Tibial artery (tissue), 4 donors: ENCODE data around the gene POLE.

ENCODE experiments used
- DNase-seq, 2 donors: peaks; one replicate each; pipeline ENCODE4 v3.0.0-alpha.2; 2019
- H3K27ac ChIP-seq, 2 donors: fragments of 200-600 bp; sonication (generic) in 1 of 2; 1 replicate in 1 of 2; 2 replicates in 1 of 2; pipeline ENCODE4 v1.5.1; 2018 to 2019; ENCODE audit warnings: mild to moderate bottlenecking in 1 of 2
- H3K27me3 ChIP-seq, 2 donors: fragments of 200-600 bp; sonication (generic) in 1 of 2; one replicate each; pipeline versions ENCODE4 v1.5.1 to v1.6.0; 2016 to 2019
- H3K36me3 ChIP-seq, 3 donors: fragments of 200-600 bp; sonication (generic) in 2 of 3; one replicate each; pipeline ENCODE4 v1.5.1; 2016 to 2019; ENCODE audit warnings: mild to moderate bottlenecking in 2 of 3
- H3K4me1 ChIP-seq, 4 donors: fragments of 200-600 bp; sonication (generic) in 2 of 4; 1 replicate in 3 of 4; 2 replicates in 1 of 4; pipeline ENCODE4 v1.5.1; 2016 to 2019
- H3K4me3 ChIP-seq, 2 donors: fragments of 200-600 bp; sonication (generic) in 1 of 2; 1 replicate in 1 of 2; 2 replicates in 1 of 2; pipeline ENCODE4 v1.5.1; 2018 to 2019; ENCODE audit warnings: mild to moderate bottlenecking in 2 of 2
- H3K9me3 ChIP-seq, 3 donors: fragments of 200-600 bp; sonication (generic) in 1 of 3; one replicate each; pipeline ENCODE4 v1.5.1; 2016 to 2019
- intact Hi-C: fragments of 100-400 bp; cut with DNase I; formaldehyde crosslinking; loops from one replicate; pipeline ENCODE4 v1.15.0; 2023; ENCODE audit warnings: low total_unique reads
- TF ChIP-seq, protein P1 (sequence below), 2 experiments: fragments of 200-600 bp in 1 of 2; fragments of 450-650 bp in 1 of 2; IDR thresholded peaks; one replicate each; pipeline ENCODE4 v1.5.1; 2017 to 2019; ENCODE audit warnings: antibody characterized with exemption in 2 of 2, mild to moderate bottlenecking in 1 of 2, moderate library complexity in 1 of 2

POLE gene

DNA sequence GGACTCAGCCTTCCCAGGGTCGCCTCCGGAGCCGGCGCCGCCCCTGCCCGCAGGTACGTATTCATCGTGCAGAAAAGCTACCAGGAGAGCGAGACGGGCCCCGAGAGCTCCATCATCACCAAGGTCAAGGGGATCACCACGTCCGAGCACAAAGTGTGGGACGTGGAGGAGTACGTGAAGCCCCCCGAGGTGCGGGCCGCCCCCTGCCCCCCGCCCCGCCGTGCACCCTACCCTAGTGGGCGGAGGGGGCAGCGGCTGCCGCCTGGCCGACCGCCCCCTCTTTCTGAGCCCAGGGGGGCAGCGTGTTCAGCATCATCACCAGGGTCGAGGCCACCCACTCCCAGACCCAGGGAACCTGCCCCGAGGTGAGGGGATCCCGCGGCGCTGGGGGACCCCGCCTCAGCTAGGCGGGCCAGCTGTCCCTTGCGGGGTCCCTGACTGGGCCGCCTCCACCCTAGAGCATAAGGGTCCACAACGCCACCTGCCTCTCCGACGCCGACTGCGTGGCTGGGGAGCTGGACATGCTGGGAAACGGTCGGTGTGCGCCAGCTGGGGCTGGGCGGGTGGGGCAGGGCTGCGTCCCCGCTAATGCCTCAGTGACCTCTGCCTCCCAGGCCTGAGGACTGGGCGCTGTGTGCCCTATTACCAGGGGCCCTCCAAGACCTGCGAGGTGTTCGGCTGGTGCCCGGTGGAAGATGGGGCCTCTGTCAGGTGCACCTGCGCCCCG is 67.6 kb downstream of the POLE start:
- DNase-seq, result no peak
- Histone ChIP-seq H3K9me3 (peaks cover 0 to 19% (median 14%) of the 10 kb centered on the region in 3 donors), H3K4me3 (no peak overlapping the region), H3K27ac (no peak overlapping the region), H3K4me1 (peaks cover 0 to 31% (median 12%) of the 10 kb centered on the region in 4 donors), H3K27me3 (peaks cover 14 to 63% of the 10 kb centered on the region in 2 donors), H3K36me3 (peaks cover 0 to 16% (median 10%) of the 10 kb centered on the region in 3 donors)
- TF ChIP-seq, protein P1, sequence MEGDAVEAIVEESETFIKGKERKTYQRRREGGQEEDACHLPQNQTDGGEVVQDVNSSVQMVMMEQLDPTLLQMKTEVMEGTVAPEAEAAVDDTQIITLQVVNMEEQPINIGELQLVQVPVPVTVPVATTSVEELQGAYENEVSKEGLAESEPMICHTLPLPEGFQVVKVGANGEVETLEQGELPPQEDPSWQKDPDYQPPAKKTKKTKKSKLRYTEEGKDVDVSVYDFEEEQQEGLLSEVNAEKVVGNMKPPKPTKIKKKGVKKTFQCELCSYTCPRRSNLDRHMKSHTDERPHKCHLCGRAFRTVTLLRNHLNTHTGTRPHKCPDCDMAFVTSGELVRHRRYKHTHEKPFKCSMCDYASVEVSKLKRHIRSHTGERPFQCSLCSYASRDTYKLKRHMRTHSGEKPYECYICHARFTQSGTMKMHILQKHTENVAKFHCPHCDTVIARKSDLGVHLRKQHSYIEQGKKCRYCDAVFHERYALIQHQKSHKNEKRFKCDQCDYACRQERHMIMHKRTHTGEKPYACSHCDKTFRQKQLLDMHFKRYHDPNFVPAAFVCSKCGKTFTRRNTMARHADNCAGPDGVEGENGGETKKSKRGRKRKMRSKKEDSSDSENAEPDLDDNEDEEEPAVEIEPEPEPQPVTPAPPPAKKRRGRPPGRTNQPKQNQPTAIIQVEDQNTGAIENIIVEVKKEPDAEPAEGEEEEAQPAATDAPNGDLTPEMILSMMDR (IDR thresholded peaks at IDR 0.05), result no peak
- intact Hi-C loops, result no loop called here

DNA sequence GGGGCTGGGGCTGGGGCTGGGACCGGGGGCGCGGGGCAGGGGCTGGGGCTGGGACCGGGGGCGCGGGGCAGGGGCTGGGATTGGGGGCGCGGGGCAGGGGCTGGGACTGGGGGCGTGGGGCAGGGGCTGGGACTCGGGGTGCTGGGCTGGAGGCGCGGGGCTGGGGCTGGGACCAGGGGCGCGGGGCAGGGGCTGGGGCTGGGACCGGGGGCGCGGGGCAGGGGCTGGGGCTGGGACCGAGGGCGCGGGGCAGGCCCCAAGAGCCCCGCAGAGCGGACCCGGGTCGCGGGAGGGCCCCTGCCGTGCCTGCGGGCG is 68.1 kb downstream of the POLE start:
- H3K9me3 ChIP-seq, result peaks cover 0 to 19% (median 14%) of the 10 kb centered on the region in 3 donors
- no peak for DNase-seq
- peaks cover 14 to 63% of the 10 kb centered on the region in 2 donors for H3K27me3 ChIP-seq
- H3K36me3 ChIP-seq, result peaks cover 0 to 11% (median 4%) of the 10 kb centered on the region in 3 donors
- H3K27ac ChIP-seq, result no peak overlapping the region
- H3K4me1 ChIP-seq, result peaks cover 0 to 31% (median 12%) of the 10 kb centered on the region in 4 donors
- no peak overlapping the region for H3K4me3 ChIP-seq
- TF ChIP-seq, protein P1 (IDR thresholded peaks at IDR 0.05), result no peak
- intact Hi-C loops, result no loop called here

DNA sequence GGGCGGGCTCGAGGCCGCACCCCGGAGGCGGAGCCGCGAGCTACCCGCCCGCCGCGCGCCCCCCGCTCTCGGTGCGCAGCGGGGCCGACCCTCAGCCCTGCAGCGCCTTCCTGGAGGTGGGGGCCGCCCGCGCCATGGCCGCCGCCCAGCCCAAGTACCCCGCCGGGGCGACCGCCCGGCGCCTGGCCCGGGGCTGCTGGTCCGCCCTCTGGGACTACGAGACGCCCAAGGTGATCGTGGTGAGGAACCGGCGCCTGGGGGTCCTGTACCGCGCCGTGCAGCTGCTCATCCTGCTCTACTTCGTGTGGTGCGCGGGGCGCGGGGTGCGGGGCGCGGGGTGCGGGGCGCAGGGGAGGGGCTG is 68.5 kb downstream of the POLE start, which contains the start of gene P2RX2:
P2RX2 (plus strand) TSS at position 94 of the 361 bp plus-strand sequence; CDS start at position 135, 41 bp downstream.
- peaks cover 0 to 31% (median 12%) of the 10 kb centered on the region in 4 donors for H3K4me1 ChIP-seq
- peaks cover 0 to 19% (median 14%) of the 10 kb centered on the region in 3 donors for H3K9me3 ChIP-seq
- no peak within 1 kb of the TSS for H3K27ac ChIP-seq
- H3K36me3 ChIP-seq, result peaks cover 0 to 9% (median under 1%) of the 10 kb centered on the region in 3 donors
- peaks cover 14 to 63% of the 10 kb centered on the region in 2 donors for H3K27me3 ChIP-seq
- TF ChIP-seq, protein P1 (IDR thresholded peaks at IDR 0.05), result no peak
- H3K4me3 ChIP-seq, result no peak within 1 kb of the TSS
- DNase-seq, result no peak
- intact Hi-C loops, result no loop called here

DNA sequence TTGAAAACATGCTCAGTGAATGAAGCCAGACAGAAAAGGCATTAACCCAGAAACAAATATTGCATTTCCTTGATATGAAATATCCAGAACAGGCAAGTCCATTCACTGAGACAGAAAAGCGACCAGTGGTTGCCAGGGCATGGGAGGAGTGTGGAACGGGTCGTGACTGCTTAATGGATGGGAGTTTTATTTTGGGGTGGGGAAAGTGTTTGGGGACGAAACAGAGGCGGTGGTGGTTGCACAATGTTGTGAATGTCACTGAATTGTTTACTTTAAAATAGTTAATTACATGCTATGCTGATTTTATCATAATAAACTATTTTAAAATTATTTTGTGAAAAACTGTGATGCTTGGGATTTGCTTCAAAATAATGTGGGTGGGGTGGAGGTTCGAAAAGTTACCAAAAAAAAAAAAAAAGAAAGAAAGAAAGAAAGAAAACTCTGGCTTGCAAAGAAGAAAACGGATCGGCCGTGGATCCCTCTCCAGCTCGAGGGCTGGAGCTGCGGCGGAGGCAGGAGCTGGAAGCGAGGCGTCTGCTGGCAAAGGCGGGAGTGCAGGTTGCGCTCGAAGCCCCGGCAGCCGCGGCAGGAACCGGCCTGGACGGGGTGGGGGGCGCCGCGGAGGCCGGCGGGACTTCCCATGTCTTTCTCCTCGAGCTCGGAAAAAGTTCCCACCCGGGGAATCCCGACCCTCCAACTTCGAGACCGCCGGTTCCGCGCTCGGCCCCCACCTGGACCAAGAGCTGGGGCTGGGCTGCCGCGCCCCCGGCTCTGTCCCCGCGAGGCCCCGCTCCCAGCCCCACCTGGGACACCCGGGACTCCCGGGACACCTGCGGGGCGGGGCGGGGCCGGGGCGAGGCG is 69.1 kb downstream of the POLE start:
- Histone ChIP-seq H3K27me3 (peaks cover 14 to 63% of the 10 kb centered on the region in 2 donors), H3K4me1 (peaks cover 0 to 28% (median 12%) of the 10 kb centered on the region in 4 donors), H3K36me3 (peaks cover 0 to 9% (median 0%) of the 10 kb centered on the region in 3 donors), H3K27ac (no peak overlapping the region), H3K9me3 (peaks cover 0 to 19% (median 14%) of the 10 kb centered on the region in 3 donors), H3K4me3 (no peak overlapping the region)
- DNase-seq, result no peak
- TF ChIP-seq, protein P1 (IDR thresholded peaks at IDR 0.05), result no peak
- intact Hi-C loops, result no loop called here

DNA sequence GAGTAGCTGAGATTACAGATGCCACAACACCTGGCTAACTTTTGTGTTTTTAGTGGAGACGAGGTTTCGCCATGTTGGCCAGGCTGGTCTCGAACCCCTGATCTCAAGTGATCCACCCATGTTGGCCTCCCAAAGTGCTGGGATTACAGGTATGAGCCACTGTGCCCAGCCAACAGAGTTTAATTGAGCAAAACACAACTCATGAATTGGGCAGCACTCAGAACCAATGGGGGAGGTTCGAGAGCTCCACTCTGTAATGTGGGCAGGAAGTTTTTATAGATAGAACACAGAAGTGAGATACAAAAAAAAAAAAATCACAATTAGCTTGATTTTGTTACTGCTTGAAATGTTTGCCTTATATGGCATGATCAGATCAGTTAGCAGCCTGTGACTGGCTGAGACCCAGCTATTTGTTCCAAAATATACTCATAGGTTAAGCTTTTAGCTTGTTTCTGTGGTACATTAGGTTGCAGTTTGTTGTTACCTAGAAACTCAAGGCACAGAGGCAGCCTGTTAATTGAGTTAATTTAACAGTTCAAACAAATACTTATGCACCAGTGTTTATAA is 69.9 kb downstream of the POLE start:
- TF ChIP-seq, protein P1 (IDR thresholded peaks at IDR 0.05), result no peak
- peaks cover 0 to 19% (median 14%) of the 10 kb centered on the region in 3 donors for H3K9me3 ChIP-seq
- intact Hi-C loops, result no loop called here
- peaks cover 0 to 20% (median 5%) of the 10 kb centered on the region in 4 donors for H3K4me1 ChIP-seq
- peaks cover 0 to 9% (median 0%) of the 10 kb centered on the region in 3 donors for H3K36me3 ChIP-seq
- no peak overlapping the region for H3K4me3 ChIP-seq
- DNase-seq, result no peak
- H3K27ac ChIP-seq, result no peak overlapping the region
- H3K27me3 ChIP-seq, result peaks cover 14 to 66% of the 10 kb centered on the region in 2 donors
